ENCODE results near the gene OR5AU1.

The OR5AU1 gene

GRCh38 chr14:21155963-21156362 lies at the start of gene OR5AU1:
OR5AU1 (minus strand) TSS chr14:21156063; CDS start chr14:21155872, 191 bp downstream.
- Histone ChIP-seq H3K27me3 (ENCODE audit: low read depth, low read length) (peaks cover 19% of the 10 kb centered on the region), H2AFZ (ENCODE audit: low read depth, low read length) (0 out of 2 replicates have a peak within 1 kb of the TSS, but pooled peaks have one; percentile 21), H3K4me2 (ENCODE audit: low read length) (no peak within 1 kb of the TSS), H4K20me1 (ENCODE audit: insufficient read depth, low read length) (no peaks in the 10 kb centered on the region), H3K79me2 (ENCODE audit: low read length) (no peaks in the 10 kb centered on the region), H3K27ac (ENCODE audit: low read length) (no peak within 1 kb of the TSS), H3K9me3 (ENCODE audit: insufficient read depth, low read length) (no peaks in the 10 kb centered on the region), H3K4me3 (ENCODE audit: low read length) (no peak within 1 kb of the TSS), H3K36me3 (replicated peaks; ENCODE audit: low read depth, low read length) (no peaks in the 10 kb centered on the region), H3K9ac (ENCODE audit: low read length) (no peak within 1 kb of the TSS), H3K4me1 (ENCODE audit: low read length) (no peaks in the 10 kb centered on the region)
- TF ChIP-seq, protein P1, sequence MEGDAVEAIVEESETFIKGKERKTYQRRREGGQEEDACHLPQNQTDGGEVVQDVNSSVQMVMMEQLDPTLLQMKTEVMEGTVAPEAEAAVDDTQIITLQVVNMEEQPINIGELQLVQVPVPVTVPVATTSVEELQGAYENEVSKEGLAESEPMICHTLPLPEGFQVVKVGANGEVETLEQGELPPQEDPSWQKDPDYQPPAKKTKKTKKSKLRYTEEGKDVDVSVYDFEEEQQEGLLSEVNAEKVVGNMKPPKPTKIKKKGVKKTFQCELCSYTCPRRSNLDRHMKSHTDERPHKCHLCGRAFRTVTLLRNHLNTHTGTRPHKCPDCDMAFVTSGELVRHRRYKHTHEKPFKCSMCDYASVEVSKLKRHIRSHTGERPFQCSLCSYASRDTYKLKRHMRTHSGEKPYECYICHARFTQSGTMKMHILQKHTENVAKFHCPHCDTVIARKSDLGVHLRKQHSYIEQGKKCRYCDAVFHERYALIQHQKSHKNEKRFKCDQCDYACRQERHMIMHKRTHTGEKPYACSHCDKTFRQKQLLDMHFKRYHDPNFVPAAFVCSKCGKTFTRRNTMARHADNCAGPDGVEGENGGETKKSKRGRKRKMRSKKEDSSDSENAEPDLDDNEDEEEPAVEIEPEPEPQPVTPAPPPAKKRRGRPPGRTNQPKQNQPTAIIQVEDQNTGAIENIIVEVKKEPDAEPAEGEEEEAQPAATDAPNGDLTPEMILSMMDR (IDR thresholded peaks at IDR 0.05; ENCODE audit: low read depth, low read length): no peak
- no peak for TF ChIP-seq EZH2phosphoT487 (IDR thresholded peaks at IDR 0.05; ENCODE audit: low read depth)

- Histone ChIP-seq H3K27me3 (ENCODE audit: low read depth, low read length) (no peaks in the 10 kb centered on the region), H3K27ac (ENCODE audit: low read length) (no peak overlapping the region)
Observed at GRCh38 chr14:21205026-21205677, 49.3 kb upstream of the OR5AU1 start.

GRCh38 chr14:21204167-21205025 lies 48.5 kb upstream of the OR5AU1 start:
- H3K27ac ChIP-seq (ENCODE audit: low read length): no peak overlapping the region
- H3K9ac ChIP-seq (ENCODE audit: low read length): no peak overlapping the region
- H2AFZ ChIP-seq (ENCODE audit: low read depth, low read length): no peak overlapping the region
- H3K27me3 ChIP-seq (ENCODE audit: low read depth, low read length): no peaks in the 10 kb centered on the region
- H3K36me3 ChIP-seq (replicated peaks; ENCODE audit: low read depth, low read length): peaks cover 68% of the 10 kb centered on the region
- H3K4me3 ChIP-seq (ENCODE audit: low read length): no peak overlapping the region
- TF ChIP-seq, protein P1 (IDR thresholded peaks at IDR 0.05; ENCODE audit: low read depth, low read length): no peak
- TF ChIP-seq EZH2phosphoT487 (IDR thresholded peaks at IDR 0.05; ENCODE audit: low read depth): no peak
- H3K4me2 ChIP-seq (ENCODE audit: low read length): no peak overlapping the region
- H3K4me1 ChIP-seq (ENCODE audit: low read length): peaks cover 14% of the 10 kb centered on the region
- peaks cover 18% of the 10 kb centered on the region; the same call in 1 of the 2 replicates for H3K79me2 ChIP-seq (ENCODE audit: low read length)
- no peaks in the 10 kb centered on the region for H3K9me3 ChIP-seq (ENCODE audit: insufficient read depth, low read length)
- H4K20me1 ChIP-seq (ENCODE audit: insufficient read depth, low read length): peaks cover 82% of the 10 kb centered on the region

More at GRCh38 chr14:21205026-21205677, 49.3 kb upstream of the OR5AU1 start:
- H3K36me3 ChIP-seq (replicated peaks; ENCODE audit: low read depth, low read length): peaks cover 72% of the 10 kb centered on the region
- H3K79me2 ChIP-seq (ENCODE audit: low read length): peaks cover 24% of the 10 kb centered on the region; the same call in 1 of the 2 replicates
- H3K9me3 ChIP-seq (ENCODE audit: insufficient read depth, low read length): no peaks in the 10 kb centered on the region
- H2AFZ ChIP-seq (ENCODE audit: low read depth, low read length): no peak overlapping the region
- peaks cover 14% of the 10 kb centered on the region for H3K4me1 ChIP-seq (ENCODE audit: low read length)
- TF ChIP-seq, protein P1 (IDR thresholded peaks at IDR 0.05; ENCODE audit: low read depth, low read length): no peak
- TF ChIP-seq EZH2phosphoT487 (IDR thresholded peaks at IDR 0.05; ENCODE audit: low read depth): no peak
- H3K4me2 ChIP-seq (ENCODE audit: low read length): no peak overlapping the region
- H3K4me3 ChIP-seq (ENCODE audit: low read length): no peak overlapping the region
- peaks cover 85% of the 10 kb centered on the region for H4K20me1 ChIP-seq (ENCODE audit: insufficient read depth, low read length)
- no peak overlapping the region for H3K9ac ChIP-seq (ENCODE audit: low read length)
